ENCODE results near the gene GPSM1.

The GPSM1 gene

DNA sequence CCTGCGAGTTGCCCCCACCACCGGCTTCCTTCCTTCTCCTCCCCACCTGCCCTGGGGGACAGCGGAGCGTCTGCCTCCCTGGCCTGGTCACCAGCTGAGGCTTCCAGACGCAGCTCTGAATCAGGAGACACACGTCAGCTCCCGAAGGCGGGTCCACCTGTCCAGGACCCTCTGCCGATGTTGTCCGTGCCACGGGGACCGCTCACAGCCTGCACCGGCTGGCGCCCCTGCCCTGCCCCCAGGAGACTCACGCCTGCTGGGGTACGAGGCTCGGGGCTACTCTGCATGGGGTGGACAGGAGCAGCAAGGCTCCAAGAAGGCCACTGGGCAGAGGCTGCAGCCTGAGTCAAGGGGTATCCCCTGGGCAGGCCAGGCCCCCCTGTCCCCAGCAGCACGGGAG is 21.5 kb upstream of the GPSM1 start:
- TF ChIP-seq, protein P1, sequence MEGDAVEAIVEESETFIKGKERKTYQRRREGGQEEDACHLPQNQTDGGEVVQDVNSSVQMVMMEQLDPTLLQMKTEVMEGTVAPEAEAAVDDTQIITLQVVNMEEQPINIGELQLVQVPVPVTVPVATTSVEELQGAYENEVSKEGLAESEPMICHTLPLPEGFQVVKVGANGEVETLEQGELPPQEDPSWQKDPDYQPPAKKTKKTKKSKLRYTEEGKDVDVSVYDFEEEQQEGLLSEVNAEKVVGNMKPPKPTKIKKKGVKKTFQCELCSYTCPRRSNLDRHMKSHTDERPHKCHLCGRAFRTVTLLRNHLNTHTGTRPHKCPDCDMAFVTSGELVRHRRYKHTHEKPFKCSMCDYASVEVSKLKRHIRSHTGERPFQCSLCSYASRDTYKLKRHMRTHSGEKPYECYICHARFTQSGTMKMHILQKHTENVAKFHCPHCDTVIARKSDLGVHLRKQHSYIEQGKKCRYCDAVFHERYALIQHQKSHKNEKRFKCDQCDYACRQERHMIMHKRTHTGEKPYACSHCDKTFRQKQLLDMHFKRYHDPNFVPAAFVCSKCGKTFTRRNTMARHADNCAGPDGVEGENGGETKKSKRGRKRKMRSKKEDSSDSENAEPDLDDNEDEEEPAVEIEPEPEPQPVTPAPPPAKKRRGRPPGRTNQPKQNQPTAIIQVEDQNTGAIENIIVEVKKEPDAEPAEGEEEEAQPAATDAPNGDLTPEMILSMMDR (conservative IDR thresholded peaks at IDR 0.05; ENCODE audit: low read depth, low read length), result no peak
- Histone ChIP-seq H3K79me2 (ENCODE audit: insufficient read depth, low read depth) (no peaks in the 10 kb centered on the region), H3K36me3 (ENCODE audit: insufficient read depth) (no peaks in the 10 kb centered on the region), H3K9ac (no peak overlapping the region), H2AFZ (ENCODE audit: low read depth) (no peak overlapping the region), H3K4me3 (IDR thresholded peaks at IDR 0.05; ENCODE audit: insufficient read depth, low read depth, low read length) (no peak overlapping the region), H3K4me2 (no peak overlapping the region), H3K27ac (no peak overlapping the region), H3K27me3 (ENCODE audit: insufficient read depth, low read depth) (peaks cover 67% of the 10 kb centered on the region), H3K4me1 (ENCODE audit: low read depth, poor library complexity, severe bottlenecking) (no peaks in the 10 kb centered on the region), H4K20me1 (ENCODE audit: insufficient read depth) (no peaks in the 10 kb centered on the region)

DNA sequence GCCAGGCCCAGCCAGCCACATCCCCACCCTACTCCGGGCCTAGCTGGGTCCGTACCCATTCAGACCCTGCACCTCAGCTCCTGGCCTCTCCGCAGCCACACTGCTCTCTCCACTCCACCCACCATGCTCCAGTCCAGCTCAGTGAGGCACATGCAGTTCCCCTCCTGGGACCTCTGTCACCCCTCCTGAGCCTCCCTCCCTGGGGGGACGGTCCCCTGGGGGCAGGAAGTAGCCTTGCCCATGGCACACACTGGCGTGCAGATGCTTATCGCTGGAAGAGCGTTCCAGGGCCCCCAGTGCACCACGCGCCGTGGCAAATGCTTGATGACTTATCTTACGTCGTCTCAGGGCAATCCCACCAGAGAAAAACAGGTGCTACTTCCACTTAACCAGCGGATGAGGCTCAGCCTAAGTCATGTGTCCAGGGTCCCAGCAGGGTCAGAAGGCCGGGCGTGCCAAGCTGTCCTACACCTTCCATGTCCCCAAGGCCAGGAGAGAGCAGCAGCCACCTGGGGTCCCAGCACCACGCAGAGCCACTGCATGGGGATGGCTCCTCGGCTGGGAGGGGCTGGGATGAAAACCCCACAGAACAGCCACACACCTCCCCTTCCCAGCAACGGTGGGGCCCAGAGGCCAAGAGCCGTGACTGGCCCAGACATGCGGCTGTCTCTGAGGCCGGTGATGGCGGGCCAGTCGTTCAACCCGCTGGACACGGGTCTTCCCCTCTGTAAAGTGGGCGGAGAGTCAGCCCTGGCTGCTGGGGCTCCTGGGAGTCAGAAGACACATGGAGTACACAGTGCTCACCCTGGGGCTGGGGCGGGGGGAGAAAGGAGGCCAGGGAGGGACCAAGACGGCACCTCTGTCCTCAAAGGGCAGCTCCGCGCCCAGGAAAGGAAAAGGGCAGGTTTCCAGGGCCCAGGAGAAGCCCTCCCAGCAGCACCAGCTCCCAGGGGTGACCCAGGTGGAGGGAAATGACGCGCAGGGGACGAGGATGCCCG is 20.8 kb upstream of the GPSM1 start:
- no peak overlapping the region for H3K4me2 ChIP-seq

DNA sequence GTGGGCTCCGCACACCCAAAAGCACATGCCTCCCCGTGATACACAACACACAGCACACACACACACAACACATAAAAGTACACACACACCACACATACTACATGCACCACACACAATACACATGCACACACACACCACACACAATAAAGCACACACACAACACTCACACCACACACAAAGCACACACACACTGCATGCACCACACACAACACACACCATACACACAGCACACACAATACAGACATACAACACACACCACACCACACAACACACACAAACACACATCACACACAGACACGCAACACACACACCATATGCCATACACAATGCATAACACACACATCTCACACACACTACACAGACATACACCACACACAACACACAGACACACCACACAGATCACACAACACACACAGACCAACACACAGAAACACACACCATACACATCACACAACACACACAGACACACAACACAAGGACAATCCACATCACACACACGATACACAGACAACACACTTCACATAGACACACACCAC is 20.1 kb upstream of the GPSM1 start:
- Histone ChIP-seq H3K27me3 (ENCODE audit: insufficient read depth, low read depth) (peaks cover 66% of the 10 kb centered on the region), H3K4me2 (no peak overlapping the region), H3K4me1 (ENCODE audit: low read depth, poor library complexity, severe bottlenecking) (no peaks in the 10 kb centered on the region), H3K79me2 (ENCODE audit: insufficient read depth, low read depth) (no peaks in the 10 kb centered on the region), H4K20me1 (ENCODE audit: insufficient read depth) (no peaks in the 10 kb centered on the region), H3K9ac (no peak overlapping the region), H2AFZ (ENCODE audit: low read depth) (no peak overlapping the region), H3K4me3 (IDR thresholded peaks at IDR 0.05; ENCODE audit: insufficient read depth, low read depth, low read length) (no peak overlapping the region), H3K27ac (no peak overlapping the region), H3K36me3 (ENCODE audit: insufficient read depth) (no peaks in the 10 kb centered on the region)
- TF ChIP-seq, protein P1 (conservative IDR thresholded peaks at IDR 0.05; ENCODE audit: low read depth, low read length), result no peak

More for the DNA sequence above, 20.8 kb upstream of the GPSM1 start:
- Histone ChIP-seq H3K4me3 (IDR thresholded peaks at IDR 0.05; ENCODE audit: insufficient read depth, low read depth, low read length) (no peak overlapping the region), H3K36me3 (ENCODE audit: insufficient read depth) (no peaks in the 10 kb centered on the region), H3K4me1 (ENCODE audit: low read depth, poor library complexity, severe bottlenecking) (no peaks in the 10 kb centered on the region), H2AFZ (ENCODE audit: low read depth) (no peak overlapping the region), H3K27ac (no peak overlapping the region), H3K27me3 (ENCODE audit: insufficient read depth, low read depth) (peaks cover 68% of the 10 kb centered on the region), H4K20me1 (ENCODE audit: insufficient read depth) (no peaks in the 10 kb centered on the region), H3K9ac (no peak overlapping the region), H3K79me2 (ENCODE audit: insufficient read depth, low read depth) (no peaks in the 10 kb centered on the region)
- TF ChIP-seq, protein P1 (conservative IDR thresholded peaks at IDR 0.05; ENCODE audit: low read depth, low read length), result no peak

DNA sequence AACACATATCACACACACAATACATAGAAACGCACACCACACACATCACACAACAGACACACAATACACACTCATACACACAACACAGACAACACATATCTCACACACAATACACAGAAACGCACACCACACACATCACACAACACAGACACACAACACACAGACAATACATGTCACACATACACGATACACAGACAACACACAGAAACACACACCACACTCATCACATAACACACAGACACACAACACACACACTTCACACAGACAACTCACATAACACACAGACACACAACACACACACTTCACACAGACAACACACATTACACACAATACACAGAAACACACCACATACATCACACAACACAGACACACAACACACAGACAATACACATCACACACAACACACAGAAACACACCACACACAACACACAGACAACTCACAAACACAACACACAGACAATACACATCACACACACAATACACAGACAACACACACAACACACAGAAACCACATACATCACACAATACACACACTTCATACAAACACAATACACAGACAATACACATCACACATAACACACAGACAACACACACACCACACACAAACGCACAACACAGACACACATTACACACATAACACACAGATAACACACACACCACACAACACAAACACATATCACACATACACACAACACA is 19.2 kb upstream of the GPSM1 start:
- Histone ChIP-seq H4K20me1 (ENCODE audit: insufficient read depth) (no peaks in the 10 kb centered on the region), H2AFZ (ENCODE audit: low read depth) (no peak overlapping the region), H3K4me2 (no peak overlapping the region), H3K9ac (no peak overlapping the region), H3K27ac (no peak overlapping the region), H3K4me1 (ENCODE audit: low read depth, poor library complexity, severe bottlenecking) (no peaks in the 10 kb centered on the region), H3K4me3 (IDR thresholded peaks at IDR 0.05; ENCODE audit: insufficient read depth, low read depth, low read length) (no peak overlapping the region), H3K27me3 (ENCODE audit: insufficient read depth, low read depth) (peaks cover 64% of the 10 kb centered on the region), H3K79me2 (ENCODE audit: insufficient read depth, low read depth) (no peaks in the 10 kb centered on the region), H3K36me3 (ENCODE audit: insufficient read depth) (no peaks in the 10 kb centered on the region)
- TF ChIP-seq, protein P1 (conservative IDR thresholded peaks at IDR 0.05; ENCODE audit: low read depth, low read length), result no peak

Measured in KMS-11 (cell line).